GM12801 (cell line): ENCODE data around the gene OR1N2.

Experiments
- TF ChIP-seq, protein P1 (sequence below): IDR thresholded peaks from one replicate; pipeline ENCODE4 v1.5.1; 2011; ENCODE audit warnings: control low read depth; ENCODE audit not compliant: insufficient read length; ENCODE audit errors: extremely low read depth

OR1N2 gene

DNA sequence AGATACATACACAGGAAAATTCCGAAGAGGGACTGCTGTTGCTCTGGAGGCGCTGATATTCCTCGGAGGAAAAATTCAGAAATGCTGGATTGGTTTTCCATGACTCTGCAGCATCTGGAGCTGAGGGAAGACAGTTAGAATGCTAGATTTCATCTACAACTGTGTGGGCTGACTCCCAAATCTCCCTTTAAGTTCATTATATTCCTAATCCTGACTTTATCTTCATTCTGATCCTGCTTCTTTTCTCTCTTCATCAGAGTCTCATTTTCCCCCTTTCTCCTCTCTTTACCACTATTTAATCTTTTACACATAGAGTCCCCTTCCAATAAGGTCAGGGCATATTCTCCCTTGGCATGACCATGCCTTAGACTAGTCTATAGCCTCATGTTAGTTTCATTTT lies 25.7 kb upstream of the OR1N2 start, which contains the start of gene OR1N1:
TSS of gene OR1N1 (minus strand) at position 101 of the 400 bp plus-strand sequence. CDS start at position 101, 0 bp downstream.
- TF ChIP-seq, protein P1, sequence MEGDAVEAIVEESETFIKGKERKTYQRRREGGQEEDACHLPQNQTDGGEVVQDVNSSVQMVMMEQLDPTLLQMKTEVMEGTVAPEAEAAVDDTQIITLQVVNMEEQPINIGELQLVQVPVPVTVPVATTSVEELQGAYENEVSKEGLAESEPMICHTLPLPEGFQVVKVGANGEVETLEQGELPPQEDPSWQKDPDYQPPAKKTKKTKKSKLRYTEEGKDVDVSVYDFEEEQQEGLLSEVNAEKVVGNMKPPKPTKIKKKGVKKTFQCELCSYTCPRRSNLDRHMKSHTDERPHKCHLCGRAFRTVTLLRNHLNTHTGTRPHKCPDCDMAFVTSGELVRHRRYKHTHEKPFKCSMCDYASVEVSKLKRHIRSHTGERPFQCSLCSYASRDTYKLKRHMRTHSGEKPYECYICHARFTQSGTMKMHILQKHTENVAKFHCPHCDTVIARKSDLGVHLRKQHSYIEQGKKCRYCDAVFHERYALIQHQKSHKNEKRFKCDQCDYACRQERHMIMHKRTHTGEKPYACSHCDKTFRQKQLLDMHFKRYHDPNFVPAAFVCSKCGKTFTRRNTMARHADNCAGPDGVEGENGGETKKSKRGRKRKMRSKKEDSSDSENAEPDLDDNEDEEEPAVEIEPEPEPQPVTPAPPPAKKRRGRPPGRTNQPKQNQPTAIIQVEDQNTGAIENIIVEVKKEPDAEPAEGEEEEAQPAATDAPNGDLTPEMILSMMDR = no peak

DNA sequence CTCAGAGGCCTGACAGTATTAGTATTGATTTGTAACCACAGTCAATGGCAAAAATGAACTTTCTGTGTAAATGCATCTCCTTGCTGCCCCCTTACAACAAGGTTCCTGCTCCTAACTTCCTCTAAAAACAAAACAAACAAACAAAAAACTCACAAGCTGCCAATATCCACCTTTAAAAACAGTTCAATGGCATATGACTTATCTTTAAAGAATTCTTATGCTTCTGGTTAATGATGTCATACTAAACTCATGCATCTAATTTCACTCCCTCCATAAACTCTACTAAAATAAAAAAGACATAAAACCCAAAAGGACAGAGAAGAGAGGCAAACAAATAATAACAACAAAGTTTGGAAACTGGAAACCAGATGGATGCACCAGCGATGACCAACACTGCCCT lies 16.8 kb upstream of the OR1N2 start:
- TF ChIP-seq, protein P1 = no peak

DNA sequence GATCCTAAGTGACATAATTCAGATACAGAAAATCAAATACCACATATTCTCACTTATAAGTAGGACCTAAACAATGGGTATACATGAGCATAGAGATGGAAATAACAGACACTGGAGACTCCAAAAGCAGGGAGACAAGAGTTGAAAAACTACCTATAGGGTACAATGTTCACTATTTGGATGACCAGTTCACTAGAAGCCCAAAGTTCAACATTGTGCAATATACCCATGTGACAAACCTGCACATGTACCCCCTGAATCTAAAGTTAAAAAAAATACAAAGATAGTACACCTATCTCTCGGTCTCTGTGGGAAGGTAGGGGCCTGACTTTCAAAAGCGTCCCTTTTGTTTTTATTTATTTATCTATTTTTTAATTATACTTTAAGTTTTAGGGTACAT lies 14.2 kb upstream of the OR1N2 start:
- TF ChIP-seq, protein P1 = no peak

DNA sequence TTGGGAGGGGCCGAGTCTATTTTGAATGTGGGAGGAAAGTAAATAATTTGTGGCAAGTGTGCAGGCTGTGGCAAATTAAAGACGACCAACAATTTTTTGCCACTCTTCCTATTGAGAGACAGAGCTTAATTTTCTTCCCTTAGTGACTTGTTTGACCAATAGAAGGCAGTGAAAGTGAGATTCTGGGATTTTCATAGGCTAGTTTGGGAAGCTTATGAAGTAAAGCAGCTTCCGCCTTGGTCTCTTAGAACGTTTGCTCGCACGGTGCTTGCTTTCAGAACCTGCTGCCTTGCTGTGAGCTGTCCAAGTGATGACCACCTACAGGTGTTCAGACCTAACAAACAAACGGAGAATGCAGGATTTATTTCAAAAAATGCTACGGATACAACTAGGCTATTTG lies 6.7 kb upstream of the OR1N2 start:
- TF ChIP-seq, protein P1 = no peak

DNA sequence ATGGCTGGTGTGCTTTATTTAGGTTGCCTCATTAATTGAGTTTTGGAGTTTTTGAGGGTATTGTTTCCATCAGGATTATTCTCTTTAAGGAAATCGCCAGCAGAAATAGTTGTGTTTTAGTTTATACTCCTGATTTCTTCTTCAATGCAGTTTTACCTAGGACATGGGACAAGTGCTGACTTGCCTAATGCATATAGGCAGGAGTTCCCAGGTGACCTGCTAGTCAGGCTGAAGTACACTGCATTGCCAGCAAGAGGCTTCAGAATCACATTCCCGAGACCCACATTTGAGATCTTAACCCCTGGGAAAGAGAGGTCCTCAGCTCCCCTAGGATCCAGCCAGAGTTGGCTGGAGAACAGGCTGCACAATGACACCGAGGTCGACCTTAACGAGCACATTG lies 1.5 kb upstream of the OR1N2 start:
- TF ChIP-seq, protein P1 = no peak

DNA sequence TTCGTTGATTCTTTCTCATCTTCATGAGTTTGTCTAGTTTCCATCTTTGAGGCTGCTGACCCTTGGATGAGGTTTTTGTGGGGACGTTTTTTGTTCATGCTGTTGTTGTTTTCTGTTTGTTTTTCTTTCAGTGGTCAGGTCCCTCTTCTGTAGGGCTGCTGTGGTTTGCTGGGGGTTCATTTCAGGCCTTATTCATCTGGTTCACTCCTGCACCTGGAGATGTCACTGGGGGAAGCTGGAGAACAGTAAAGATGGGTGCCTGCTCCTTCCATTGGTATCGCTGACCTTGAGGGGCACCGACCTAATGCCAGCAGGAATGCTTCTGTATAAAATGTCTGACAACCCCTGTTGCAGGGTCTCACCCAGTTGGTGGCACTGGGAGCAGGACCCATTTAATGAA lies 8.5 kb downstream of the OR1N2 start:
- TF ChIP-seq, protein P1 = no peak

DNA sequence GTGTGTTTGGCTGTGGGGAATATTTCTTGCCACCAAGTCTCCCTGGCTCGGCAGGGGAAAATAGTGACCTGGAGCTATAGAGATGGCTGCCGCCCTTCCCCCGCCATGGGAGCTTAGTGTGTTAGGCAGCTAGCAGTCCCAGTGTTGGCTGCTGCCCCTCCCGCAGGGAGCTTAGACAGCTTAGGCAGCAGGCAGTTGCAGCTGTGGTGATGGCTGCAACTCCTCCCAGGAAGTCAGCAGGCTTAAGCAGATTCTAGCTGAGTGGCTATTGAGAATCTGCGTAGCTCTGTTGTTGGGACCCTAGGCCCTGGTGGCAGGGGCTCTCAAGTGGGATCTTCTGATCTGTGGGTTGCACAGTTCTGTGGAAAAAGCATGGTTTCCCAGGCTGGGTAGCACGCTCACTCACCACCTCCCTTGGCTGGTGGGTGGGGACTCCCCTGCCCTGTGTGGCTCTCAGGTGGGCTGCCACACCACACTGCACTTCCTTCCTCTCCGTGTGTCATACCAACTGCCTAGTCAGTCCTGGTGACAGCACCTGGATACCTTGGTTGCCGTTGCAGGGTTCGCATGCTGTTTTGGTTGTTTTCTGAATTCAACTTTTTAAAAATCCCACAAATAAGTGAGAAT lies 9.3 kb downstream of the OR1N2 start:
- TF ChIP-seq, protein P1 = no peak
